ENCODE measurements around the gene PLTP.

GRCh38 chr20:45851501-45851900 lies 60.5 kb downstream of the PLTP start:
- TF ChIP-seq POLR2A (IDR thresholded peaks at IDR 0.05; ENCODE audit: low read depth, low read length) (no peak), POLR2AphosphoS5 (IDR thresholded peaks at IDR 0.05; ENCODE audit: low read depth, low read length) (no peak)
